ENCODE measurements around the gene ERCC6L.

ERCC6L gene

GRCh38 chrX:72159769-72160168 is 79.1 kb downstream of the ERCC6L start:
- no peaks in the 10 kb centered on the region for H4K20me1 ChIP-seq (ENCODE audit: low read depth, low read length)
- H3K9ac ChIP-seq (ENCODE audit: low read length) = no peak overlapping the region
- no peak overlapping the region for H3K4me3 ChIP-seq (ENCODE audit: insufficient read depth, low read length, poor library complexity, severe bottlenecking)
- no peak overlapping the region for H3K4me2 ChIP-seq (ENCODE audit: low read depth, low read length, poor library complexity, severe bottlenecking)
- H3K27me3 ChIP-seq (ENCODE audit: low read length) = no peaks in the 10 kb centered on the region
- H3K9me2 ChIP-seq (replicated peaks; ENCODE audit: insufficient read depth, low read length) = no peaks in the 10 kb centered on the region
- H3K36me3 ChIP-seq (ENCODE audit: low read length) = no peaks in the 10 kb centered on the region
- H3F3A ChIP-seq (ENCODE audit: insufficient read depth) = no peaks in the 10 kb centered on the region
- TF ChIP-seq CTCF (IDR thresholded peaks at IDR 0.05; ENCODE audit: insufficient read depth, low read length, poor library complexity, severe bottlenecking) = no peak
- no peak for TF ChIP-seq EZH2phosphoT487 (conservative IDR thresholded peaks at IDR 0.05; ENCODE audit: low read length)
- no peak overlapping the region for H3K27ac ChIP-seq (ENCODE audit: low read depth, low read length)
- H3K9me3 ChIP-seq (ENCODE audit: insufficient read depth, low read length) = no peaks in the 10 kb centered on the region
- H2AFZ ChIP-seq (ENCODE audit: low read depth, low read length, severe bottlenecking) = no peak overlapping the region
- no peaks in the 10 kb centered on the region for H3K79me2 ChIP-seq (ENCODE audit: insufficient read depth, low read length)

GRCh38 chrX:72158773-72159172 is 80.1 kb downstream of the ERCC6L start:
- H3K4me2 ChIP-seq (ENCODE audit: low read depth, low read length, poor library complexity, severe bottlenecking) = no peak overlapping the region
- H3K27ac ChIP-seq (ENCODE audit: low read depth, low read length) = no peak overlapping the region
- no peaks in the 10 kb centered on the region for H3K9me3 ChIP-seq (ENCODE audit: insufficient read depth, low read length)
- no peaks in the 10 kb centered on the region for H3F3A ChIP-seq (ENCODE audit: insufficient read depth)
- H3K9me2 ChIP-seq (replicated peaks; ENCODE audit: insufficient read depth, low read length) = no peaks in the 10 kb centered on the region
- H4K20me1 ChIP-seq (ENCODE audit: low read depth, low read length) = no peaks in the 10 kb centered on the region
- H3K36me3 ChIP-seq (ENCODE audit: low read length) = no peaks in the 10 kb centered on the region
- no peak for TF ChIP-seq CTCF (IDR thresholded peaks at IDR 0.05; ENCODE audit: insufficient read depth, low read length, poor library complexity, severe bottlenecking)
- TF ChIP-seq EZH2phosphoT487 (conservative IDR thresholded peaks at IDR 0.05; ENCODE audit: low read length) = no peak
- no peaks in the 10 kb centered on the region for H3K27me3 ChIP-seq (ENCODE audit: low read length)
- no peak overlapping the region for H2AFZ ChIP-seq (ENCODE audit: low read depth, low read length, severe bottlenecking)
- H3K4me3 ChIP-seq (ENCODE audit: insufficient read depth, low read length, poor library complexity, severe bottlenecking) = no peak overlapping the region
- H3K79me2 ChIP-seq (ENCODE audit: insufficient read depth, low read length) = no peaks in the 10 kb centered on the region
- H3K9ac ChIP-seq (ENCODE audit: low read length) = no peak overlapping the region
